ENCODE results near the gene NUP160.

Gene NUP160

GRCh38 chr11:47857485-47857884 lies 9.3 kb upstream of the NUP160 start:
- no peaks in the 10 kb centered on the region for H3K9me3 ChIP-seq (ENCODE audit: low read length)
- no peak for TF ChIP-seq CTCF (IDR thresholded peaks at IDR 0.05; ENCODE audit: low read length)
- TF ChIP-seq EZH2 (IDR thresholded peaks at IDR 0.05; ENCODE audit: borderline replicate concordance, low read length), result no peak
- H3K9me2 ChIP-seq (ENCODE audit: low read depth, low read length), result no peaks in the 10 kb centered on the region
- peak overlapping the region; percentile 99 for H3K27ac ChIP-seq (ENCODE audit: low read depth, low read length, poor library complexity, severe bottlenecking)
- peak overlapping the region; percentile 45 for H3K9ac ChIP-seq (ENCODE audit: low read length)
- H3K79me2 ChIP-seq (ENCODE audit: insufficient read depth, low read length), result no peaks in the 10 kb centered on the region
- peaks cover 13% of the 10 kb centered on the region for H3F3A ChIP-seq (ENCODE audit: insufficient read depth, low read length)
- peaks cover 79% of the 10 kb centered on the region for H3K4me1 ChIP-seq (ENCODE audit: insufficient read depth, low read length, severe bottlenecking)
- H3K27me3 ChIP-seq (ENCODE audit: insufficient read depth, low read length), result no peaks in the 10 kb centered on the region
- no peak overlapping the region for H2AFZ ChIP-seq (ENCODE audit: low read length)
- no peaks in the 10 kb centered on the region for H3K36me3 ChIP-seq (ENCODE audit: insufficient read depth, low read length)
- no peak overlapping the region for H3K4me3 ChIP-seq (ENCODE audit: low read depth, low read length, poor library complexity, severe bottlenecking)
- no peaks in the 10 kb centered on the region for H4K20me1 ChIP-seq (ENCODE audit: insufficient read depth, low read length)
- H3K4me2 ChIP-seq (ENCODE audit: low read length), result peak overlapping the region; percentile 68

GRCh38 chr11:47856186-47856585 lies 8.0 kb upstream of the NUP160 start:
- Histone ChIP-seq H3K9me3 (ENCODE audit: low read length) (no peaks in the 10 kb centered on the region), H3K4me1 (ENCODE audit: insufficient read depth, low read length, severe bottlenecking) (peaks cover 79% of the 10 kb centered on the region), H3K4me3 (ENCODE audit: low read depth, low read length, poor library complexity, severe bottlenecking) (no peak overlapping the region), H2AFZ (ENCODE audit: low read length) (no peak overlapping the region), H3K9me2 (ENCODE audit: low read depth, low read length) (no peaks in the 10 kb centered on the region), H3K9ac (ENCODE audit: low read length) (no peak overlapping the region), H3K27ac (ENCODE audit: low read depth, low read length, poor library complexity, severe bottlenecking) (peak overlapping the region; percentile 99), H4K20me1 (ENCODE audit: insufficient read depth, low read length) (no peaks in the 10 kb centered on the region), H3K36me3 (ENCODE audit: insufficient read depth, low read length) (no peaks in the 10 kb centered on the region), H3F3A (ENCODE audit: insufficient read depth, low read length) (peaks cover 17% of the 10 kb centered on the region), H3K27me3 (ENCODE audit: insufficient read depth, low read length) (no peaks in the 10 kb centered on the region), H3K79me2 (ENCODE audit: insufficient read depth, low read length) (no peaks in the 10 kb centered on the region), H3K4me2 (ENCODE audit: low read length) (no peak overlapping the region)
- no peak for TF ChIP-seq CTCF (IDR thresholded peaks at IDR 0.05; ENCODE audit: low read length)
- TF ChIP-seq EZH2 (IDR thresholded peaks at IDR 0.05; ENCODE audit: borderline replicate concordance, low read length), result no peak

GRCh38 chr11:47854667-47855066 lies 6.5 kb upstream of the NUP160 start:
- H3K4me3 ChIP-seq (ENCODE audit: low read depth, low read length, poor library complexity, severe bottlenecking), result no peak overlapping the region
- H3K4me1 ChIP-seq (ENCODE audit: insufficient read depth, low read length, severe bottlenecking), result peaks cover 89% of the 10 kb centered on the region
- no peaks in the 10 kb centered on the region for H3K9me2 ChIP-seq (ENCODE audit: low read depth, low read length)
- TF ChIP-seq CTCF (IDR thresholded peaks at IDR 0.05; ENCODE audit: low read length), result no peak
- TF ChIP-seq EZH2 (IDR thresholded peaks at IDR 0.05; ENCODE audit: borderline replicate concordance, low read length), result no peak
- H3K27ac ChIP-seq (ENCODE audit: low read depth, low read length, poor library complexity, severe bottlenecking), result peak overlapping the region; percentile 99
- H3K36me3 ChIP-seq (ENCODE audit: insufficient read depth, low read length), result no peaks in the 10 kb centered on the region
- H3K9me3 ChIP-seq (ENCODE audit: low read length), result no peaks in the 10 kb centered on the region
- H2AFZ ChIP-seq (ENCODE audit: low read length), result no peak overlapping the region
- no peak overlapping the region for H3K4me2 ChIP-seq (ENCODE audit: low read length)
- H4K20me1 ChIP-seq (ENCODE audit: insufficient read depth, low read length), result no peaks in the 10 kb centered on the region
- H3K9ac ChIP-seq (ENCODE audit: low read length), result no peak overlapping the region
- H3K79me2 ChIP-seq (ENCODE audit: insufficient read depth, low read length), result no peaks in the 10 kb centered on the region
- no peaks in the 10 kb centered on the region for H3K27me3 ChIP-seq (ENCODE audit: insufficient read depth, low read length)
- H3F3A ChIP-seq (ENCODE audit: insufficient read depth, low read length), result peaks cover 17% of the 10 kb centered on the region

Measured in OCI-LY1 (cell line).